OCI-LY7 (cell line): ENCODE measurements around the gene IQCK. TPM values are rescaled to one million over a fixed set of nuclear protein-coding genes. Genes with fewer than 3 reads are reported as not detected.

Experiments
- BruUV-seq: library from RNA; stranded (reverse); fragments of 400-500 nt; replicated peaks from 2 replicates; lab custom pipeline; 2021; lab: Mats Ljungman, UMichigan
- CTCF ChIA-PET: fragments of 300-600 bp; sonication (Branson Sonifier 250); formaldehyde crosslinking; loops from one replicate; lab custom pipeline; 2022; ENCODE audit warnings: antibody characterized with exemption; ENCODE audit not compliant: unreplicated experiment; lab: Charles Lee
- POLR2A ChIA-PET: fragments of 300-600 bp; sonication (Branson Sonifier 250); formaldehyde crosslinking; loops from one replicate; lab custom pipeline; 2022; ENCODE audit warnings: antibody characterized with exemption; lab: Charles Lee
- DNase-seq: peaks from one replicate; pipeline ENCODE4 v3.0.0-alpha.2; 2015; ENCODE audit warnings: low spot score
- H2AFZ ChIP-seq: fragments of 200-600 bp; sonication (generic), shearing (Covaris generic); 2 replicates; pipeline ENCODE4 v1.6.1; 2014; ENCODE audit warnings: mild to moderate bottlenecking, antibody characterized with exemption, low read length, moderate library complexity
- H3K27ac ChIP-seq: fragments of 200-600 bp; sonication (generic); 2 replicates; pipeline ENCODE4 v1.5.1; 2014; ENCODE audit warnings: mixed run types, low read depth, mild to moderate bottlenecking, moderate library complexity, low read length, inconsistent platforms; ENCODE audit not compliant: poor library complexity, severe bottlenecking
- H3K36me3 ChIP-seq: fragments of 200-600 bp; sonication (generic); 2 replicates; pipeline ENCODE4 v1.6.1; 2014; ENCODE audit warnings: mild to moderate bottlenecking, antibody characterized with exemption, low read length, moderate library complexity, mixed read lengths; ENCODE audit not compliant: insufficient read depth
- H3K4me1 ChIP-seq: fragments of 200-600 bp; sonication (generic); 2 replicates; pipeline ENCODE4 v1.5.1; 2014; ENCODE audit warnings: mild to moderate bottlenecking, low read length; ENCODE audit not compliant: insufficient read depth, poor library complexity, severe bottlenecking
- H3K4me2 ChIP-seq: fragments of 200-600 bp; sonication (generic); 2 replicates; pipeline ENCODE4 v1.6.1; 2014; ENCODE audit warnings: mild to moderate bottlenecking, low read length
- H3K4me3 ChIP-seq: fragments of 200-600 bp; sonication (generic); 2 replicates; pipeline ENCODE4 v1.5.1; 2014; ENCODE audit warnings: mild to moderate bottlenecking, low read depth, low read length; ENCODE audit not compliant: poor library complexity, severe bottlenecking
- H3K79me2 ChIP-seq: fragments of 200-600 bp; sonication (generic); 2 replicates; pipeline ENCODE4 v1.6.1; 2016; ENCODE audit warnings: low read depth, mild to moderate bottlenecking, low read length, moderate library complexity, mixed read lengths; ENCODE audit not compliant: insufficient read depth
- H3K9me2 ChIP-seq: fragments of 200-600 bp; sonication (generic); 2 replicates; pipeline ENCODE4 v1.6.1; 2016; ENCODE audit warnings: mild to moderate bottlenecking, low read length, mixed read lengths; ENCODE audit not compliant: insufficient read depth
- H3K9me3 ChIP-seq: fragments of 200-600 bp; sonication (generic); 2 replicates; pipeline ENCODE4 v1.6.1; 2014; ENCODE audit warnings: mild to moderate bottlenecking, mixed run types, low read length, mixed read lengths
- H4K20me1 ChIP-seq: fragments of 200-600 bp; sonication (generic); 2 replicates; pipeline ENCODE4 v1.6.1; 2014; ENCODE audit warnings: mild to moderate bottlenecking, antibody characterized with exemption, low read length, moderate library complexity, mixed read lengths; ENCODE audit not compliant: insufficient read depth
- EZH2phosphoT487 ChIP-seq: fragments of 200-600 bp; sonication (generic); IDR thresholded peaks from 2 replicates; pipeline ENCODE4 v1.6.1; 2018; ENCODE audit warnings: low read depth, borderline replicate concordance, mild to moderate bottlenecking, mixed run types, antibody characterized with exemption, low read length, moderate library complexity, mixed read lengths
- intact Hi-C: fragments of 100-400 bp; cut with micrococcal nuclease; formaldehyde crosslinking; loops from one replicate; pipeline ENCODE4 v1.10.0; 2022; ENCODE audit not compliant: unreplicated experiment
- total RNA-seq, 2 experiments: library from RNA; depleted of rRNA in 1 of 2; stranded (reverse); fragments of >200 nt in 1 of 2; shearing (Covaris generic) in 1 of 2; gene quantifications; 2 replicates each; pipeline ENCODE4 v1.2.3, GENCODE V29; 2014 to 2022
- TF ChIP-seq, protein P1 (sequence below): fragments of 200-600 bp; sonication (generic); conservative IDR thresholded peaks from 2 replicates; pipeline ENCODE4 v1.5.1; 2014; ENCODE audit warnings: mild to moderate bottlenecking, antibody characterized with exemption, low read length, moderate library complexity, mixed read lengths

Gene IQCK
- total RNA-seq, 2 experiments from 2014 or later: 2.2 to 4.3 TPM

DNA sequence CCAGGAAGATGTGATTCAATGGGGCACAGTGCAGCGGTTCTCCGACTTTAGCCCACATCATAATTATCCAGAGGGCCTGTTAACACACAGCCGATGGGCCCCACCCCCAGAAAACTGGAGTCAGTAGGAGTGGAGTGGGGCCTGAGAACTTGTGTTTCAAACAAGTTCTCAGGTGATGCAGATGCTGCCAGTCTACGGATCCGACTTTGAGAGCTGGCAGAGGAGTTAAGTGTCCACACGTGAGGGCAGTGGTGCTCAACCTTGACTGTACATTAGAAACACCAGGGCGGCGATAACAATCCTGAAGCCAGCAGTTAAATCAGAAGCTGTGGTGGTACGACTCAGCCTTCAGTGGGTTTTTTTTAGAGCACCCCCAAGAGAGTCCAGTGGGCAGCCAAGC is 91.6 kb downstream of the IQCK start:
- Histone ChIP-seq H3K9me2 (no peaks in the 10 kb centered on the region), H3K36me3 (no peaks in the 10 kb centered on the region), H3K9me3 (peaks cover 10% of the 10 kb centered on the region; the same call in 1 of the 2 replicates), H2AFZ (no peak overlapping the region), H3K4me2 (no peak overlapping the region), H4K20me1 (no peaks in the 10 kb centered on the region), H3K79me2 (no peaks in the 10 kb centered on the region), H3K4me1 (peaks cover 6% of the 10 kb centered on the region), H3K27ac (no peak overlapping the region), H3K4me3 (no peak overlapping the region)
- POLR2A ChIA-PET: no interaction called here
- DNase-seq: no peak
- no TSS peak for BruUV-seq
- intact Hi-C loops: no loop called here
- no peak for TF ChIP-seq EZH2phosphoT487
- TF ChIP-seq, protein P1, sequence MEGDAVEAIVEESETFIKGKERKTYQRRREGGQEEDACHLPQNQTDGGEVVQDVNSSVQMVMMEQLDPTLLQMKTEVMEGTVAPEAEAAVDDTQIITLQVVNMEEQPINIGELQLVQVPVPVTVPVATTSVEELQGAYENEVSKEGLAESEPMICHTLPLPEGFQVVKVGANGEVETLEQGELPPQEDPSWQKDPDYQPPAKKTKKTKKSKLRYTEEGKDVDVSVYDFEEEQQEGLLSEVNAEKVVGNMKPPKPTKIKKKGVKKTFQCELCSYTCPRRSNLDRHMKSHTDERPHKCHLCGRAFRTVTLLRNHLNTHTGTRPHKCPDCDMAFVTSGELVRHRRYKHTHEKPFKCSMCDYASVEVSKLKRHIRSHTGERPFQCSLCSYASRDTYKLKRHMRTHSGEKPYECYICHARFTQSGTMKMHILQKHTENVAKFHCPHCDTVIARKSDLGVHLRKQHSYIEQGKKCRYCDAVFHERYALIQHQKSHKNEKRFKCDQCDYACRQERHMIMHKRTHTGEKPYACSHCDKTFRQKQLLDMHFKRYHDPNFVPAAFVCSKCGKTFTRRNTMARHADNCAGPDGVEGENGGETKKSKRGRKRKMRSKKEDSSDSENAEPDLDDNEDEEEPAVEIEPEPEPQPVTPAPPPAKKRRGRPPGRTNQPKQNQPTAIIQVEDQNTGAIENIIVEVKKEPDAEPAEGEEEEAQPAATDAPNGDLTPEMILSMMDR: no peak
- CTCF ChIA-PET: no interaction called here

DNA sequence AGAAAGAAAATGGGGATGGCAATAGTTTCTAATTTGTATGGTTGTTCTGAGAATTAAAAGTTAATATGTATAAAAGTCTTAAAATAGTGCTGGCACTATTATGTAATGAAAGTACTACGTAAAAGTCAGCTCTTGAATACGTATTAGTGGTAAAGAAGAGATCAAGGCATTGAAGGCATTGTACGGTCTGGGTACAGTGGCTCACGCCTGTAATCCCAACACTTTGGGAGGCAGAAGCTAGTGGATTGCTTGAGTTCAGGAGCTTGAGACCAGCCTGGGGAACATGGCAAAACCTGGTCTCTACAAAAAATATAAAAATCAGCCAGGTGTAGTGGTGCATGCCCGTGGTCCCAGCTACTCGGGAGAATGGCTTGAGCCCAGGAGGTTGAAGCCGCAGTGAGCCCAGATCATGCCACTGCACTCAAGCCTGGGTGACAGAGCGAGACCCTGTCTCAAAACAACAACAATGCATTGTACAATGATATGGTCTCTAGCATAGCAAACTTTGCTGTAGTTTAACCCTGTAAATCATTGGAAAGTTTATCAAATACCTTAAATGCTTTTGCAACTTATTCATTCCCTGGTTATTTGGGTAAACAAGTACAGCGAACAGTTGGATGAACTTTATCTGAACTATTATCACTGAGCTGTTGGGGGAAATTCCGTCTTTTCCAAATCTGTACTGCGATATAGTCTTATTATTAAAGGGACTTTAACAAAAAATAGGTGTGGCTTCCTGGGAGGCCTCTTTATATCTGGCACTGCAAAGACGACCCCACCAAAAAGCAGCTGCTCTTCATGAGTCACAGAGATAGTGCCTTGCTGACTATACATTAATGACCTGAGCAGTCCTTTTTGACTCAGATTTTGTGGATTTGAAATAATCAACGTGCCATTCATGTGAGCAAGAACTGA is 93.0 kb downstream of the IQCK start:
- no peak for TF ChIP-seq EZH2phosphoT487
- TF ChIP-seq, protein P1: no peak
- Histone ChIP-seq H3K4me1 (no peaks in the 10 kb centered on the region), H4K20me1 (no peaks in the 10 kb centered on the region), H3K27ac (no peak overlapping the region), H3K4me3 (no peak overlapping the region), H3K4me2 (no peak overlapping the region), H3K9me3 (no peaks in the 10 kb centered on the region), H3K79me2 (no peaks in the 10 kb centered on the region), H3K36me3 (no peaks in the 10 kb centered on the region), H2AFZ (no peak overlapping the region), H3K9me2 (no peaks in the 10 kb centered on the region)
- intact Hi-C loops: no loop called here
- ChIA-PET CTCF (no interaction called here), POLR2A (no interaction called here)
- BruUV-seq: no TSS peak
- no peak for DNase-seq

DNA sequence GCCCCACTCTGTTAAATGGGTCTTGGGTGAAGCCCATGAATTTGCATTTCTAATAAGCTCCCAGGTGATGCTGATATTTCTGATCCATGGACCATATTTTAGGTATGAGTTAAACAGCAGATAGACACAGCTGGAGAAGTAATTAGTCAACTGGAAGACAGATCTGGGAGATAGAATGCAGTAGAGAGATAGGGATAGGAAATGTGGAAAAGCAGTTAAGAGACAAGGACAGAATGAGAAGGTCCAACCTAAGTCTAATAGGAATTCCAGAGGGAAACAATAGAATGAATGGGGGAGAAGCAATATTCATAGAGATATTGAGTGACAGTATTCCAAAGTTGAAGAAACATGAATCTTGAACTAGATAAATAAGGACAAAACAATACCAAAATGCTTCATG is 94.9 kb downstream of the IQCK start:
- CTCF ChIA-PET: no interaction called here
- no peak for DNase-seq

More for the DNA sequence above, 94.9 kb downstream of the IQCK start:
- no peak overlapping the region for H3K27ac ChIP-seq
- no TSS peak for BruUV-seq
- no peaks in the 10 kb centered on the region for H4K20me1 ChIP-seq
- H3K4me1 ChIP-seq: no peaks in the 10 kb centered on the region
- no peak for TF ChIP-seq EZH2phosphoT487
- TF ChIP-seq, protein P1: no peak
- H3K36me3 ChIP-seq: no peaks in the 10 kb centered on the region
- H3K9me3 ChIP-seq: no peaks in the 10 kb centered on the region
- no peaks in the 10 kb centered on the region for H3K9me2 ChIP-seq
- POLR2A ChIA-PET: no interaction called here
- H3K79me2 ChIP-seq: no peaks in the 10 kb centered on the region
- intact Hi-C loops: no loop called here
- no peak overlapping the region for H3K4me3 ChIP-seq
- H3K4me2 ChIP-seq: no peak overlapping the region
- H2AFZ ChIP-seq: no peak overlapping the region
